ENCODE measurements around the gene SLC44A3. TPM values are rescaled to one million over a fixed set of nuclear protein-coding genes. Genes with fewer than 3 reads are reported as not detected.

SLC44A3 gene
- polyA plus RNA-seq, 1 donor from 2014 or later: not detected

- Histone ChIP-seq H3K4me2 (ENCODE audit: low read length) (no peak overlapping the region), H3K9me2 (ENCODE audit: insufficient read depth, low read length) (no peaks in the 10 kb centered on the region), H3K9me3 (ENCODE audit: low read length) (no peaks in the 10 kb centered on the region), H3K4me3 (ENCODE audit: low read length) (no peak overlapping the region), H3K9ac (ENCODE audit: low read length) (no peak overlapping the region), H3K27me3 (ENCODE audit: insufficient read depth, low read depth, low read length) (no peaks in the 10 kb centered on the region), H3K79me2 (replicated peaks; ENCODE audit: insufficient read depth, low read length) (peaks cover 91% of the 10 kb centered on the region), H3F3A (ENCODE audit: insufficient read depth, low read length, poor library complexity, severe bottlenecking) (no peaks in the 10 kb centered on the region), H3K27ac (ENCODE audit: low read length) (no peak overlapping the region), H3K36me3 (ENCODE audit: insufficient read depth, low read length) (no peaks in the 10 kb centered on the region), H2AFZ (ENCODE audit: low read depth, low read length) (no peak overlapping the region), H4K20me1 (ENCODE audit: insufficient read depth) (no peaks in the 10 kb centered on the region)
- TF ChIP-seq POLR2AphosphoS5 (IDR thresholded peaks at IDR 0.05): no peak
- no peak for TF ChIP-seq MXI1 (conservative IDR thresholded peaks at IDR 0.05; ENCODE audit: poor library complexity, severe bottlenecking)
- no peak for TF ChIP-seq REST (IDR thresholded peaks at IDR 0.05; ENCODE audit: borderline replicate concordance)
- TF ChIP-seq EP300 (conservative IDR thresholded peaks at IDR 0.05; ENCODE audit: poor library complexity, severe bottlenecking): no peak
- TF ChIP-seq SMC3 (conservative IDR thresholded peaks at IDR 0.05; ENCODE audit: poor library complexity): no peak
- no peak for TF ChIP-seq RAD21 (conservative IDR thresholded peaks at IDR 0.05)
Observed at GRCh38 chr1:94908965-94909364, 88.8 kb downstream of the SLC44A3 start.

GRCh38 chr1:94909486-94909885, 89.3 kb downstream of the SLC44A3 start:
- H3K36me3 ChIP-seq (ENCODE audit: insufficient read depth, low read length): no peaks in the 10 kb centered on the region
- H3K79me2 ChIP-seq (replicated peaks; ENCODE audit: insufficient read depth, low read length): peaks cover 96% of the 10 kb centered on the region
- no peaks in the 10 kb centered on the region for H3K9me3 ChIP-seq (ENCODE audit: low read length)
- H3K4me2 ChIP-seq (ENCODE audit: low read length): no peak overlapping the region
- H4K20me1 ChIP-seq (ENCODE audit: insufficient read depth): no peaks in the 10 kb centered on the region
- TF ChIP-seq MXI1 (conservative IDR thresholded peaks at IDR 0.05; ENCODE audit: poor library complexity, severe bottlenecking) (no peak), CTCF (IDR thresholded peaks at IDR 0.05; ENCODE audit: poor library complexity, severe bottlenecking) (no peak), REST (IDR thresholded peaks at IDR 0.05; ENCODE audit: borderline replicate concordance) (no peak), EZH2 (IDR thresholded peaks at IDR 0.05; ENCODE audit: borderline replicate concordance, insufficient read depth, low read length, poor library complexity, severe bottlenecking) (no peak), RAD21 (conservative IDR thresholded peaks at IDR 0.05) (no peak), TAF1 (IDR thresholded peaks at IDR 0.05; ENCODE audit: low read depth) (no peak), SMC3 (conservative IDR thresholded peaks at IDR 0.05; ENCODE audit: poor library complexity) (no peak), POLR2AphosphoS5 (IDR thresholded peaks at IDR 0.05) (no peak), EP300 (conservative IDR thresholded peaks at IDR 0.05; ENCODE audit: poor library complexity, severe bottlenecking) (no peak)
- H3K9me2 ChIP-seq (ENCODE audit: insufficient read depth, low read length): no peaks in the 10 kb centered on the region
- H3K9ac ChIP-seq (ENCODE audit: low read length): no peak overlapping the region
- no peak overlapping the region for H2AFZ ChIP-seq (ENCODE audit: low read depth, low read length)
- no peak overlapping the region for H3K4me3 ChIP-seq (ENCODE audit: low read length)
- H3F3A ChIP-seq (ENCODE audit: insufficient read depth, low read length, poor library complexity, severe bottlenecking): no peaks in the 10 kb centered on the region
- no peaks in the 10 kb centered on the region for H3K27me3 ChIP-seq (ENCODE audit: insufficient read depth, low read depth, low read length)
- no peak overlapping the region for H3K27ac ChIP-seq (ENCODE audit: low read length)
